Fibroblast of lung (primary cell): Measurements from ENCODE around the gene TSPAN11. TPM values are rescaled to one million over a fixed set of nuclear protein-coding genes. Genes with fewer than 3 reads are reported as not detected.

Experiments
- DNase-seq, 2 donors: peaks; one replicate each; pipeline versions ENCODE4 v3.0.0 to v3.0.0-alpha.2; 2010; ENCODE audit warnings: low read depth in 2 of 2
- H2AFZ ChIP-seq: 2 replicates; pipeline ENCODE4 v1.5.1; 2012; ENCODE audit warnings: low read length, control low read depth, inconsistent platforms
- H3K27ac ChIP-seq: 2 replicates; pipeline ENCODE4 v1.5.1; 2011; ENCODE audit warnings: low read length, control low read depth; ENCODE audit not compliant: insufficient read depth
- H3K27me3 ChIP-seq: 2 replicates; pipeline ENCODE4 v1.5.1; 2011; ENCODE audit warnings: mild to moderate bottlenecking, low read length; ENCODE audit not compliant: control insufficient read depth, insufficient read depth
- H3K36me3 ChIP-seq: 2 replicates; pipeline ENCODE4 v1.5.1; 2011; ENCODE audit warnings: low read length; ENCODE audit not compliant: control insufficient read depth, insufficient read depth
- H3K4me1 ChIP-seq: 2 replicates; pipeline ENCODE4 v1.5.1; 2011; ENCODE audit warnings: low read length; ENCODE audit not compliant: control insufficient read depth, insufficient read depth; ENCODE audit errors: extremely low read depth
- H3K4me2 ChIP-seq: 2 replicates; pipeline ENCODE4 v1.5.1; 2011; ENCODE audit warnings: low read length, control low read depth; ENCODE audit not compliant: insufficient read depth; ENCODE audit errors: extremely low read depth
- H3K4me3 ChIP-seq, 4 experiments: fragments of 200-600 bp in 1 of 4; sonication (generic) in 1 of 4; replicated peaks in 1 of 4; 2 replicates each; pipeline ENCODE4 v1.5.1; 2011 to 2016; ENCODE audit warnings: low read length in 4 of 4, low read depth in 3 of 4, mild to moderate bottlenecking in 3 of 4, control low read depth in 2 of 4, inconsistent platforms in 1 of 4, mixed read lengths in 1 of 4; ENCODE audit not compliant: insufficient read depth in 1 of 4; ENCODE audit errors: control extremely low read depth in 1 of 4
- H3K79me2 ChIP-seq: 2 replicates; pipeline ENCODE4 v1.5.1; 2012; ENCODE audit warnings: mild to moderate bottlenecking, low read length, inconsistent platforms; ENCODE audit not compliant: control insufficient read depth, insufficient read depth
- H3K9ac ChIP-seq: 2 replicates; pipeline ENCODE4 v1.5.1; 2011; ENCODE audit warnings: mild to moderate bottlenecking, low read length, control low read depth; ENCODE audit not compliant: insufficient read depth
- H3K9me3 ChIP-seq: 2 replicates; pipeline ENCODE4 v1.5.1; 2012; ENCODE audit warnings: low read depth, low read length; ENCODE audit not compliant: control insufficient read depth, insufficient read depth
- H4K20me1 ChIP-seq: 2 replicates; pipeline ENCODE4 v1.5.1; 2011; ENCODE audit warnings: low read length; ENCODE audit not compliant: control insufficient read depth, insufficient read depth; ENCODE audit errors: extremely low read depth
- CTCF ChIP-seq, 2 donors: IDR thresholded peaks in 1 of 2; conservative IDR thresholded peaks in 1 of 2; 1 replicate in 1 of 2; 2 replicates in 1 of 2; pipeline ENCODE4 v1.5.1; 2011 to 2012; ENCODE audit warnings: low read length in 2 of 2, control low read depth in 1 of 2, inconsistent platforms in 1 of 2, low read depth in 1 of 2, mild to moderate bottlenecking in 1 of 2
- EZH2 ChIP-seq: IDR thresholded peaks from 2 replicates; pipeline ENCODE4 v1.5.1; 2012; ENCODE audit warnings: low read length, control low read depth, mild to moderate bottlenecking; ENCODE audit errors: missing control alignments
- polyA plus RNA-seq, 2 donors: library from polyadenylated mRNA; depleted of rRNA in 1 of 2; stranded (reverse) in 1 of 2; unstranded in 1 of 2; fragments of >200 nt; gene quantifications; 2 replicates each; pipeline ENCODE4 v1.2.1, GENCODE V29; 2011 to 2012; ENCODE audit warnings: missing spikeins in 1 of 2
- total RNA-seq: library from RNA; depleted of rRNA; stranded (reverse); fragments of >200 nt; gene quantifications from 2 replicates; pipeline ENCODE4 v1.2.1, GENCODE V29; 2014

Gene TSPAN11
- total and polyA plus RNA-seq, 2 donors (not counting 1 experiment from before 2014, with no cell fraction given), result 0.02 to 2.6 TPM

GRCh38 chr12:30967026-30967425, 40.5 kb downstream of the TSPAN11 start:
- TF ChIP-seq CTCF (conservative IDR thresholded peaks at IDR 0.05 in 1 of 2, IDR thresholded peaks at IDR 0.05 in 1 of 2; ENCODE audit: low read depth in 1 of 2, low read length in 2 of 2) (no peak), EZH2 (no peak)
- no peak overlapping the region for H2AFZ ChIP-seq
- no peaks in the 10 kb centered on the region for H4K20me1 ChIP-seq
- H3K9ac ChIP-seq, result no peak overlapping the region
- no peaks in the 10 kb centered on the region for H3K4me1 ChIP-seq
- H3K4me2 ChIP-seq, result no peak overlapping the region
- H3K4me3 ChIP-seq, result no peak overlapping the region
- no peak for DNase-seq
- no peaks in the 10 kb centered on the region for H3K79me2 ChIP-seq
- no peaks in the 10 kb centered on the region for H3K36me3 ChIP-seq
- no peak overlapping the region for H3K27ac ChIP-seq
- H3K9me3 ChIP-seq, result no peaks in the 10 kb centered on the region
- no peaks in the 10 kb centered on the region for H3K27me3 ChIP-seq

DNA sequence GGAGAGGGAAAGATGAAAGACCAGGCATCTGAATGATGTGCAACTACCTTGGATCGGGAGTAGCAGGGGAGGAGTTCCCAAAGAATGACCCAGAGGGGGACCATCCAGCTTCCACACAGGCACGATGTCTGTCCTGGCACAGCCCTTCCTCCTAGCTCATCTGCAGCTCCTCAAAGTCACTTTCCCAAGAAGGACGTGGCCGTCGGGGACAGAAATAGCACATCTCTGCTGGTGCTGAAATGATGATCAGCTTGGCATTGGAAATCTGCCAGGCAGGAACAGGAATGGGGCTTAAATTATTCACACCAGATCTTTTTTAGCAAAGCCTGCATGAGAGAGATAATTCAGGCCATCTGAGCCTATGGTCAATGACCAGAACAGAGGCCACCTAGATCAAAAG, 41.7 kb downstream of the TSPAN11 start:
- Histone ChIP-seq H3K79me2 (no peaks in the 10 kb centered on the region), H3K4me2 (no peak overlapping the region), H2AFZ (no peak overlapping the region), H3K4me3 (no peak overlapping the region), H3K4me1 (no peaks in the 10 kb centered on the region), H3K36me3 (no peaks in the 10 kb centered on the region), H3K27ac (no peak overlapping the region), H3K27me3 (no peaks in the 10 kb centered on the region), H4K20me1 (no peaks in the 10 kb centered on the region), H3K9me3 (no peaks in the 10 kb centered on the region), H3K9ac (no peak overlapping the region)
- no peak for DNase-seq
- TF ChIP-seq CTCF (conservative IDR thresholded peaks at IDR 0.05 in 1 of 2, IDR thresholded peaks at IDR 0.05 in 1 of 2; ENCODE audit: low read depth in 1 of 2, low read length in 2 of 2) (no peak), EZH2 (no peak)

DNA sequence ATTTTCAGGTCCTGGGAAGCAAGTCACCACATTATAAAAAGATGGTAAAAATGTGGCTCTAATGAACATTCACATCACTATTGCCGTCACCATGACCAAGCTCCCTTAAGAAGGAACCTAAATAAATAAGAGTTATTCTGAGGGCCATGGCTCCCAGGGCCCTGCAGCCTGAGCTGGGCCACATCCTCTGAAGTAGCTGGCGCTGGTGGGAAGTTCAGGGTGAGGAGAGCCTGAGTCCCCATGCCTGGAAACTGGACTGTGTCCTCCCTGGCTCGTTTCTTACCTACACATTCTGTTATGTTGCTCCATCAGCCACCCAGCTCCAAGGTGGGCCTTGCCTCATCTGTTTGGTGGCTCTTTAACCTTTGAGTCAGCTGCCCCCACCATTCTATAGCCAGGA, 42.5 kb downstream of the TSPAN11 start:
- Histone ChIP-seq H4K20me1 (no peaks in the 10 kb centered on the region), H3K79me2 (no peaks in the 10 kb centered on the region)

More for the DNA sequence above, 42.5 kb downstream of the TSPAN11 start:
- H3K9ac ChIP-seq, result no peak overlapping the region
- H3K4me1 ChIP-seq, result no peaks in the 10 kb centered on the region
- H2AFZ ChIP-seq, result no peak overlapping the region
- DNase-seq, result no peak
- no peaks in the 10 kb centered on the region for H3K9me3 ChIP-seq
- H3K4me2 ChIP-seq, result no peak overlapping the region
- no peaks in the 10 kb centered on the region for H3K27me3 ChIP-seq
- TF ChIP-seq EZH2 (no peak), CTCF (conservative IDR thresholded peaks at IDR 0.05 in 1 of 2, IDR thresholded peaks at IDR 0.05 in 1 of 2; ENCODE audit: low read depth in 1 of 2, low read length in 2 of 2) (no peak)
- no peak overlapping the region for H3K27ac ChIP-seq
- H3K36me3 ChIP-seq, result no peaks in the 10 kb centered on the region
- no peak overlapping the region for H3K4me3 ChIP-seq
